Measurements from ENCODE around the gene LMO7.
"Not testable (repeated sequence)": the region's sequence is repeated elsewhere in the genome, so short reads cannot be mapped to it uniquely, and the experiment has no call there.

LMO7 gene

GRCh38 chr13:75648446-75648845 lies 12.3 kb downstream of the LMO7 start:
- no peak for DNase-seq

GRCh38 chr13:75651013-75651412 lies 14.9 kb downstream of the LMO7 start:
- no peak for DNase-seq

GRCh38 chr13:75652726-75653125 lies 16.6 kb downstream of the LMO7 start:
- DNase-seq: no peak

GRCh38 chr13:75656425-75656989 lies 20.4 kb downstream of the LMO7 start:
- DNase-seq: no peak

- no peak for DNase-seq
These were observed 21.0 kb downstream of the LMO7 start for GRCh38 chr13:75657111-75657510.

- DNase-seq: no peak
These were observed 24.6 kb downstream of the LMO7 start for GRCh38 chr13:75660694-75661093.

- DNase-seq: no peak
These were observed 25.3 kb downstream of the LMO7 start for GRCh38 chr13:75661443-75661842.

- no peak for DNase-seq
These were observed 30.7 kb downstream of the LMO7 start for GRCh38 chr13:75666646-75667351.

- no peak for DNase-seq
These were observed 33.6 kb downstream of the LMO7 start for GRCh38 chr13:75669706-75670105.

- no peak for DNase-seq
These were observed 34.4 kb downstream of the LMO7 start for GRCh38 chr13:75670496-75670895.

- no peak for DNase-seq
These were observed 39.3 kb downstream of the LMO7 start for GRCh38 chr13:75675421-75675820.

- no peak for DNase-seq
These were observed 43.3 kb downstream of the LMO7 start for GRCh38 chr13:75679459-75679858.

GRCh38 chr13:75680251-75680650 lies 44.1 kb downstream of the LMO7 start:
- not testable (repeated sequence) for DNase-seq

GRCh38 chr13:75682326-75682725 lies 46.2 kb downstream of the LMO7 start:
- no peak for DNase-seq

- DNase-seq: no peak
These were observed 49.1 kb downstream of the LMO7 start for GRCh38 chr13:75685239-75685697.

- no peak for DNase-seq
These were observed 51.1 kb downstream of the LMO7 start for GRCh38 chr13:75687150-75687763.

- no peak for DNase-seq
These were observed 53.6 kb downstream of the LMO7 start for GRCh38 chr13:75689686-75690085.

GRCh38 chr13:75690607-75691006 lies 54.5 kb downstream of the LMO7 start:
- no peak for DNase-seq

GRCh38 chr13:75691183-75691582 lies 55.1 kb downstream of the LMO7 start:
- no peak for DNase-seq

- no peak for DNase-seq
These were observed 57.1 kb downstream of the LMO7 start for GRCh38 chr13:75693227-75693626.

- no peak for DNase-seq
These were observed 58.6 kb downstream of the LMO7 start for GRCh38 chr13:75694722-75695121.

GRCh38 chr13:75695908-75696307 lies 59.8 kb downstream of the LMO7 start:
- not testable (repeated sequence) for DNase-seq

GRCh38 chr13:75699062-75699461 lies 62.9 kb downstream of the LMO7 start:
- DNase-seq: no peak

GRCh38 chr13:75699717-75700116 lies 63.6 kb downstream of the LMO7 start:
- DNase-seq: not testable (repeated sequence)
